GM12892 (cell line): ENCODE measurements around the gene TMPRSS4.

Experiments
- POLR2A ChIP-seq: IDR thresholded peaks from 2 replicates; pipeline ENCODE4 v1.6.1; 2011; ENCODE audit warnings: low read depth, low read length, control low read depth
- POLR2AphosphoS5 ChIP-seq: IDR thresholded peaks from 2 replicates; pipeline ENCODE4 v1.6.1; 2011; ENCODE audit warnings: low read depth, low read length, control low read depth
- TAF1 ChIP-seq: IDR thresholded peaks from 2 replicates; pipeline ENCODE4 v1.6.1; 2011; ENCODE audit warnings: low read depth, mild to moderate bottlenecking, control low read depth, low read length, borderline replicate concordance

GRCh38 chr11:118088531-118088930, 11.7 kb downstream of the TMPRSS4 start:
- TF ChIP-seq POLR2A (no peak), POLR2AphosphoS5 (no peak), TAF1 (no peak)
